Uterus (tissue), 2 donors: Measurements from ENCODE around the gene TUG1.

Experiments
- POLR2A ChIP-seq, 2 donors: fragments of 450-650 bp; IDR thresholded peaks; one replicate each; pipeline ENCODE4 v1.6.1; 2016; ENCODE audit warnings: antibody characterized with exemption in 2 of 2, mild to moderate bottlenecking in 1 of 2, moderate library complexity in 1 of 2
- TF ChIP-seq, protein P1 (sequence below), 4 experiments: fragments of 200-600 bp in 2 of 4; fragments of 450-650 bp in 2 of 4; sonication (generic) in 2 of 4; IDR thresholded peaks; one replicate each; pipeline ENCODE4 v1.5.1; 2016 to 2019; ENCODE audit warnings: antibody characterized with exemption in 4 of 4, mild to moderate bottlenecking in 2 of 4, moderate library complexity in 1 of 4

DNA sequence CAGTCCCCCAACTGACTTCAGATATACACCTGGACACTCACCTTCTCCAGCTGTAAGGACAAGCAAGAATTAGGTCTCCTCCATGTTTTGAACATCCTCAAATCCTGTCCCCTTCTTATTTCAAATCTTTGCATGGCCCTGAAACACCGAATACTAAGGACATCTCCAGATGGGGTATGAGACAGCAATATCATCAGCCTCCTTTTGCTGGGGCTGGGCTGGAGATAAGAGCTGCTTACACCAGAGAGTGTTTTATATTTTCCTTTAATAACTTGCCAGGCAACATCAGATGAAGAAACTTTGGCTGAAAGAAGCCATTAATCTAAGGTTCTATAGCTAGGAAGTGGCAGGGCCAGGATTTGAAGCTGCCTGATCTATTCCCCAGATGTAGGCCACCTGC is 21.6 kb downstream of the TUG1 start:
- TF ChIP-seq POLR2A (IDR thresholded peaks at IDR 0.05), result no peak
- TF ChIP-seq, protein P1, sequence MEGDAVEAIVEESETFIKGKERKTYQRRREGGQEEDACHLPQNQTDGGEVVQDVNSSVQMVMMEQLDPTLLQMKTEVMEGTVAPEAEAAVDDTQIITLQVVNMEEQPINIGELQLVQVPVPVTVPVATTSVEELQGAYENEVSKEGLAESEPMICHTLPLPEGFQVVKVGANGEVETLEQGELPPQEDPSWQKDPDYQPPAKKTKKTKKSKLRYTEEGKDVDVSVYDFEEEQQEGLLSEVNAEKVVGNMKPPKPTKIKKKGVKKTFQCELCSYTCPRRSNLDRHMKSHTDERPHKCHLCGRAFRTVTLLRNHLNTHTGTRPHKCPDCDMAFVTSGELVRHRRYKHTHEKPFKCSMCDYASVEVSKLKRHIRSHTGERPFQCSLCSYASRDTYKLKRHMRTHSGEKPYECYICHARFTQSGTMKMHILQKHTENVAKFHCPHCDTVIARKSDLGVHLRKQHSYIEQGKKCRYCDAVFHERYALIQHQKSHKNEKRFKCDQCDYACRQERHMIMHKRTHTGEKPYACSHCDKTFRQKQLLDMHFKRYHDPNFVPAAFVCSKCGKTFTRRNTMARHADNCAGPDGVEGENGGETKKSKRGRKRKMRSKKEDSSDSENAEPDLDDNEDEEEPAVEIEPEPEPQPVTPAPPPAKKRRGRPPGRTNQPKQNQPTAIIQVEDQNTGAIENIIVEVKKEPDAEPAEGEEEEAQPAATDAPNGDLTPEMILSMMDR (IDR thresholded peaks at IDR 0.05), result no peak
